GM18526 (cell line): Measurements from ENCODE around the gene MACROH2A1.

ENCODE experiments used
- POLR2A ChIP-seq: IDR thresholded peaks from 3 replicates; pipeline ENCODE4 v1.6.1; 2011; ENCODE audit not compliant: insufficient read length; ENCODE audit errors: extremely low read depth

The MACROH2A1 gene

DNA sequence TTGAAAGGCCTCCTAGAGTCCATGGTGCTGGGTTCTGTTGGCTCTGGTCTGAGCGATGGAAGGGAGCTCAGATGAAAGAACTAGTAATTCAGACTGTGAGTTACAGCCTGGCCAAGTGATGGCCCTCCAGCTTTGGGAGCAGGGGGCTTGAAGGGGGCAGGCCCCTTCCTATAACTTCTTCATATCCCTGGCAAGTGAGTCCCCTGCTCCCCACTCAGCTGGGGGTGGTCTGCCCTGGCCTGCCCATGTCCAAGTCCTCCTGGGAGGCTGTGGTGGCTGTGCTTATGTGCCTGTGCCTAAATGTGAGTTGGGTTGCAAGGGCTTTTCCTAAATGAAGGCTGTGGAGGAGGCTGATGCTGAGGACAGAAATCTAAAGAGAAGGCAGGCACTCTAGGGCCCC, 80.1 kb downstream of the MACROH2A1 start:
- no peak for TF ChIP-seq POLR2A

DNA sequence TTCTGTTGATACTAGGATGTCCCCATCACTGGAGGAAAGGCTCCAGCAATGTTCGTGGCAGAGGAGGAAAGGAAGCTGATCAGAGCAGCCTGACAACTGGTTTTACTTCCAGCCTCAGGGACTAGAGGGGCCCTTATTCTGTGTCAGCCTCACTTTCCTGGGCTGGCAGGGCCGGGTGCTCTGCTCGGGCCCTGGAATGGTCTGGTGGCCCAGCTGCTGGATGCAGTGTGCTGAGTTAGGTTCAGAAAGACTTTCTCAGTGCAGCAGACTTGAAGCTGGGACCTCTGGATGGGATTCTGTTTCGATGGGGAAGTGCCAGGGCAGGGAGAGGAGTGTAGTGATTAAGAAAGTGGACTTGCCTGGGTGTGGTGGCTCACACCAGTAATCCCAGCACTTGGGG, 81.0 kb downstream of the MACROH2A1 start:
- no peak for TF ChIP-seq POLR2A

DNA sequence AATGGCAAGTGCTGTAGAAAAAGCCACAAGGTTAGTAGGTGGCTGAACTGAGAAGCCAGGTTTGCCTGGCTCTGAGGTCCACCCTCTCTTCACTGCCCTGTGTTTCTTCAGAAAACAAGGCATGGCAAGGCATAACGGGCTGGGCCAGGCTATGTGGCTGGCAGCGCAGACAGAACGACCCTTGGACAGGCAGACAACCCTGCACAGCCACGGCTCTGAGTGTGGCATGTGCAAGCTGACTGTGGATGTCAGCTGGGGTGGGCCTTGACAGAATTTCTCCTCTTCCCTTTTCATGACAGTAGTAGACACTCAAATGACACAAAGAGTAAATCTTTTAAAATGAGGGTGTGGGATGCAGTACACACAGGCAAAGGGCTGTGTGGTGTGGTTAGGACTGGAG, 81.7 kb downstream of the MACROH2A1 start:
- TF ChIP-seq POLR2A = no peak

DNA sequence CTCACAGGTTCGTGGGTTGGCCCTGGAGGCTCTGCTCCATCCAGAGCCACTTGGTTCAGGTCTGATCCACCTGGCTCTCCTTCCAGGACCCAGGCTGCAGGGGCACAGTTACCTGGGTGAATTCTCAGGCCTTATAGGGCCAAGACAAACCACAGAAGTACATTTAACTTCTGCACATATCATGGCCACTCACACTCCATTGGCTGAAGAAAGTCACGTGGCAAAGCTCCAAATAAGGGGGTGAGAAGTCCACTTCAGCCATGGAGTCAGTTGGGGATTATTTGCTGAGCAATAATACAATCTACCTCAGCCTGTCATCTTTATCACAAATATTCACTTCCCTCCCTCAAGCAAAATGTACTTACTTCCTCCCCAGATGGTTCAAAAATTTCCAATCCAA, 83.6 kb downstream of the MACROH2A1 start:
- no peak for TF ChIP-seq POLR2A

DNA sequence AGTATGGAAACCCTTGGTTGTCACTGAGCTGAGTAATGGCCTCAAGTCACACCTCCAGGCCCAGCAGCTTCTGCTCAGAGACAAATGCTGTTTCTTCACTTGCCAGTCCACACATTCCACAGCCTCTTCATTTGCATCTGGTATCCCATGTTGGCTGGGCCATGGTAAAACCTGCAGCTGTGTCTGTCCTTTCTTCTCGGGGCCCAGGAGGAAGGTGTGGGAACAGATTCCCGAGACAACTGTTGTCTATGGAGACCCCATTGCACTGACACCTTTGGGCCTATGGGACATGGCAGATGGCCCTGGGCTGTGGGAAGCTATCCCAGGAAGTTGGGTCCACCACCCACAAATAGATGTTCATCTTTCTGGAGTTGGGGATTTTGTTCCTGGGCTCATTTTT, 85.1 kb downstream of the MACROH2A1 start:
- no peak for TF ChIP-seq POLR2A

DNA sequence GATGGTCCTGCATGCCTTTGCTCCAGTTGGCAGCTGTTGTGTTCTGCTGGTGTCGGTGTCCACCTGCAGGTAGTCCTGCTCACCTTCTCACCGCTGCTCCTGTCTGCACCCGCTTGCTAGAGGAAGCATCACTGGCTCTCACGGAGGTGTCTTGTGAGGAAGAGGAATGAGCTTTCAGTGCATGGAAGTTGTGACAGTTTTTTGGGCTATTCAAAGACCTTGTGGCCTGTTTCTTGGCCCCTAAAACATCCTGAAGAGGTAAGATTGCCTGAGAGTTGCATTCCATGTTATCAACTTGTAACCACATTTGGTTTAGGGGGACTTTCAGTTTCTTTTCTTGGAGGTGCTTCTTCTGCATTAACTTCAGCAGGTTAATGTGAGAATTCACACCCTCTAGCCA, 85.6 kb downstream of the MACROH2A1 start:
- TF ChIP-seq POLR2A = no peak

DNA sequence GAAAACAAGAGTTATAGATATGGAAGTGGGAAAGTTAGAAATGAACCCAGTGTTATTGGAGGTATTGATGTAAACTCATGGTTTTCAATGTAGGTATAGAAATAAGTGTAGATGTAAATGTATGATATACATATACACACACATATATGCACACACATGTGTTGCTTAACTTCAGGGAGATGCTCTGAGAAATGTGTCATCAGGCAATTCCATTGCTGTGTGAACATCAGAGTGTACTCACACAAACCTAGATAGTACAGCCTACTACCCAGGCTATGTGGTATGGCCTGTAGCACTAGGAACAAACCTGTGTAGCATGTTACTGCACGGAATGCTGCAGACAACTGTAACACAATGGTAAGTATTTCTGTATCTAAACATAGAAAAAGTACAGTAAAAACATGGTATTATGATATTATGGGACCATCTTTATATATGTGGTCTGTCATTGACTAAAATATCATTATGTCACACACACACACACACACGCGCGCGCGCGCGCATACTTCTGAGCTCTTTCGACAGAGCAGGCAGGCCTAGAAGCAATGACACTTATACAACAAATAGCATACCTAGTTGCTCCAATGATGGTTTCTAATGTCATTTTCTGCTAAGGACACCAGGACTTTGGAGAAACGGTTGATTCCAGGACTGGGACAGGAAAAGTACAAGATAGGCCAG, 86.6 kb downstream of the MACROH2A1 start:
- TF ChIP-seq POLR2A = no peak

DNA sequence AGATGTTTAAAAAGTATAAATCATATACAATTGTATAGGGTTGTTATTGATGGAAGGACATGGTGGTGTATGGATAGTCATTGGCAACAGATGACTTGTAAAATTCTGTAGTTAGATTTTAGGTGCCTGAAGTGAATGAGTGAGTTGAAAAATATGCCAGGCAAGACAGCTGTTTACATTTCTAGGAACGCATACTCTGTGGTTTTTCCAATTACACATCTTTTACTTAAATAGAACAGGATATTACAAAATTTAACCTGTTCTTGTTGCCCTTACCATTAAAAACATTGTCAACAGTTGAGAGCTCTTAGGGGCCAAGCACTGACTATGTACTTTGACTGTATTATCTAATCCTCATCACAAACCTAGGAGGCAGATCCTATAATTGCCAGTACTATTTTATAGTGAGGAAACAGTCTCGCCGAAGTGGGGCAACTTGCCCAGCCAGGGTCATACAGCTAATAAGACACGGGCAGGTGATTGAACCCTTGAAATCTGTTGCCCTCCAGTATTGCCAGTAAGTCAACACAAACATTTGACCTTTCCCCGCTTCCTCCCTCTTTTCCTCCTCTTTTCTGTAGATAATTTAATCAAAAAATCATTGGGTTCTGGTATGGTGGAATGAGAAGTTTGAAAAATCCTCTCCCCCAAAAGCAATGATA, 88.6 kb downstream of the MACROH2A1 start:
- no peak for TF ChIP-seq POLR2A

DNA sequence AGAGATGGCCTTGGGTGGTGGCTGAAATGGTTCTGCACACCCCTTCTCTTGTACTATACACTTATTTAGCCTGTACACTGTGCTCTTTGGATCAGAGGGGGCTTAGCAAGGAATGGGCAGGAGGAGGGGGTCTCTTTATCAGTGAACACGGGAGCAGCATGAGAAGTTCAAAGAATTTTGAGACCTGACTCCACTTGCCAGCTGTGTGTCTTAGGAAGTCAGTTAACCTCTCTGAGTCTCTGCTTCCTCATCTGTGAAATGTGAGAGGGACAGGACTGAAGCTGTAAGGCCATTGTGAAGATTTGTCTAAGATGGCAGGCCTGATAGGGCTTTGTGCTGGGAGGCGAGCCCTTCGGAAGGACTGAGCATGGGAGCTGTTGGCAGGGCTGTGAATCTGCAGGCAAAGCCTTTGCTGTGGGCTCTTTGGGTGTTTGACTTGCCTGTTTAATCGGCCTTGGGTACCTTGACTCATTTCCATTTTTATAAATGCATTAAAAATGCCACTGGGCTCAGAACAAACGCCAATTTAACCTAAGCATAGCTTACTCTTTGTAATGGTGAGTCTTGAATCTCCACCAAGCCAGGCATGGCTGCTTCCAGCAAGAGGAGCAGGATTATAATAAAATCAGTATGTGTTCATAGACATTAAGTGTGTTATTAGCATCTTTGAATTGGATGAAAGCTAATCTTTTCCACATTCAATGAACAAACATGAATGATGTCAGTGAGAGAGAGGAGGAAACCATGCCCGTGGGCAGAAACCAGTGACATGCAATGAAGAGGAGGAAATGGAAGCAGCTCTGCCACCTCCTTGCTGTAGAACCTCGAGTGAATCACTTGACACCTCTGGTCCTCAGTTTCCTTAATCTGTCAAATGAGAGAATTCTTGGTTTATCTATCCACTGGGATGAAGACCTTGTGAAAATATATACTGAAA, 89.4 kb downstream of the MACROH2A1 start:
- no peak for TF ChIP-seq POLR2A

DNA sequence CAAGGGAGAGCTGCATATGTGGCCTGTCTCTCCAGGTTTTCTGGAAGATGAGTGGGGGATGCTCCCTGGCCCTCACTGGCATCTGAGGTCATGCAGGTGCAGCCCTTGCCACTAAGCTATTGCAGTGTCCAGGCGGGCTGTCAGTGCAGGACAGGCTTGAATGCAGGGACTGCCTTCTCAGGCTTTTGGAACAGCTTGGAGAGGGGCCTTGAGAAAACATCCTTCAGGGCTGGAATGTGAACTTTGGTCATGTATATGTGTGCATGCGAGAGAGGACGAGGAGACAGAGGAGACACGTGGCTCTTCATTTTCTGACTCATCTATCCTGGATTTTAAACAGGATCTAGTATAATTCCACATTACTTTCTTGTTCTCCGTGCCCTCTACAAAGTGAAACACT, 90.3 kb downstream of the MACROH2A1 start:
- no peak for TF ChIP-seq POLR2A

DNA sequence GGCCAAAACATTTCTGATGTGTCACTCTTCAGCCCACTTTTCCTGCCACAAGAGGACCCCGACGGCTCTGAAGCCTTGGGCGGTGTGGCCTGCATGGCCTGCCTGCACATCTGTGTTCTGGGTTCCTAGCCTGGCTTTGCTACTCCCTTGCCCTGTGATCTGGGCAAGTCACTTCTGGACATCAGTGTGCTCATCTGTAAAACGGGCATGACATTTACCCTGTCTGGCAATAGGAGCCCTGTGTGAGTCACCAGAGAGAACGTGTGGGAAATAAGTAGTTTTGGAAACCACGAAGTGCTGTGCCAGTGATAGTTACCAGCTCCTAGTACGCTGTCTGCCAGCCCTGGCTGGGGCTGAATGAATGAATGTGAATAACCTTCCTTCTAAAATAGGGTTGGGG, 90.8 kb downstream of the MACROH2A1 start:
- TF ChIP-seq POLR2A = no peak

DNA sequence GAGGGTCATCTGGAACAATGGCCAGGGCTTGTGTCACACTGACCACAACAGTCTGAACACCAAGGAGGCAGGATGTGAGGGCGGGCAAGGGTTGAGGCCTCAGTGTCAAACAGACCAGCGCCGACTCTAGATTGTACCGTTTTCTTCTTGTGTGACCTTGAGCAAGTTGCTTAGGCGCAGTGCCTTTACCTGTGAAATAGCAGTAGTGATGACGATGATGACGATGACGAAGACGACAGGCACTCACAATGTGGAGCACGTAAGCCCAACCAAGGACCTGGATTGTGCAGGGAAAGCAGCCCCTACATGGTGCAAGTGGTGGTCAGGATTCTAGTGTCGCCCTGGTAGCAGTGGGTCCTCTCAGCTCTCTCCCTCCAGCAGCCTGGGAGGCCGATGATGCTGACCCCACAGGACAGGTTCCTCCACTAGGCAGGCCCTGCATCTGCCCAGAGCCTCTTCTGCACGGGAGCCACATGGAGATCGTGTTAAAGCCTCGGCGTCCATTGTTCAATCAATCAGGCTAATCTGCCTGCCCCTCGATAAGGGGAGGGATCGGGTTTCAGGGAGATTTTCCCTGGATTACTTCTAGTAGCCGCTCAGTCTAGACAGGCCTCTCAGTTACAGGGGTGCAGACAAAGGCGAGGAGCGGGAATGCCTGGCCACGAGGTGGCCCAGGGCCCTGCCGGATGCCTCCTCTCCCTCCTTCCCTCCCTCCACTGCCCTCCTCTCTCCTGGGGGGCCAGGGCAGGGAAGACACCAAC, 91.7 kb downstream of the MACROH2A1 start:
- no peak for TF ChIP-seq POLR2A

DNA sequence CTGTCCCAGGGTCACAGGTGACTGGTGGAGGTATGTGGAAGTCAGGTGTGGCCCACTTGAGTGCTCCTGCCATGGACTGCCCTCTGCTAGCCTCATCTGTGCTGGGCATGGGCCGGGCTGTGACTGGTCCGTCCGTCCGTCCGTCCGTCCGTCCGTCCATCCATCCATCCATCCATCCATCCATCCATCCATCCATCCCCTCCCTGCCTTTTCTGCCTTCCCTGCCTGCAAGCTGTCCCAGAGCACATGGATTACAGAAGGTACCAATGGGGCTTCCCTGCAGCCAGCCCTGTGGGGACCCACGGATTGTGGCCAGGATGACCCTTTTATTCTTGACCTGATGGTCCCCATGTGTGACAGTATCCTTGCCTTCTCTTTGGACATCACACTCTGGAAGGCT, 92.5 kb downstream of the MACROH2A1 start:
- no peak for TF ChIP-seq POLR2A

DNA sequence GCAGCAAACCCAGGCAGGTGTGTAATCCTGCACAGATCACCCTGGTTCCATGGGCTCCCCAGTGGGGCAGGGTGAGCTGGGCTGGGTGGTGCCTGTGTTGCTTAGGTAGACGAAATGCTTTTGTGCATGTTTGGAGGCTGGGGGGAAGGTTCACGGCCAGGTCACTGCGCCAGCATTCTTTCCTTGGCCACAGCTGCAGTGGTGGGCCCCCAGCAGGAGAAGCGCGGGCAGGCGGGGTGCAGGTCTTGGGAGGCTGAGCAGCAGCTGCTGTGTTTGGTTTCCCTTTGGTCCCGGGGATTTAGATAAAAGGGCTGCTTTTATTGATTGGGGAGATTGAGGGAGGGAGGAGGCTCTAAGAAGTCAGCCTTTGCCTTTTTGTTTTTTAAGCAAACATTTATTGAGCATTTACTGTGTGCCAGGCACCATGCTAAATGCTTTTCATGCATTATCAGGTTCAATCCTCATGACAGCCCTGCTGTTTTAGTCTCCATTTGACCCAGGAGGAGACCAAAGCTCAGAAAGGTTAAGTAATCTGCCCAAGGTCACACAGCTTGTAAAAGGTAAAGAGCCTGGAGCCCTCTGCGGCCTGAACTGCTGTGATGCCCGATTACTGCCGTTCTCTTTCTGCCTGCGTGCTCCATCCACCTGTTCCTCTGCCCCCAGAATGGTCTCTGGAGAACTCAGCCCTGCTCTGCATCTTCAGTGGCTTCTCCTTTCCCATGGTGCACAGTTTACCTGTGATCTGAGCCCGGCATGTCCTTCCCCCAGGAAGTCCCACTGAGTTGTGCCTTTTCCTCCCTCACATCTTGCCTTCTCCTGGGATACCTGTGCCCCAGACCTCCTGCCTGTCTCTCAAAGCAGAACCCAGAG, 94.4 kb downstream of the MACROH2A1 start:
- no peak for TF ChIP-seq POLR2A
